GM23248 (cell line): Measurements from ENCODE around the gene ADCY1.

Experiments
- EZH2 ChIP-seq: fragments of 200-600 bp; sonication (generic); IDR thresholded peaks from 2 replicates; pipeline ENCODE4 v1.6.1; 2018; ENCODE audit warnings: antibody characterized with exemption, mild to moderate bottlenecking; ENCODE audit not compliant: insufficient read depth, poor library complexity, severe bottlenecking
- EZH2phosphoT487 ChIP-seq: fragments of 200-600 bp; sonication (generic); IDR thresholded peaks from 2 replicates; pipeline ENCODE4 v1.6.1; 2018; ENCODE audit warnings: antibody characterized with exemption, moderate library complexity, mild to moderate bottlenecking, low read depth; ENCODE audit not compliant: insufficient read depth

DNA sequence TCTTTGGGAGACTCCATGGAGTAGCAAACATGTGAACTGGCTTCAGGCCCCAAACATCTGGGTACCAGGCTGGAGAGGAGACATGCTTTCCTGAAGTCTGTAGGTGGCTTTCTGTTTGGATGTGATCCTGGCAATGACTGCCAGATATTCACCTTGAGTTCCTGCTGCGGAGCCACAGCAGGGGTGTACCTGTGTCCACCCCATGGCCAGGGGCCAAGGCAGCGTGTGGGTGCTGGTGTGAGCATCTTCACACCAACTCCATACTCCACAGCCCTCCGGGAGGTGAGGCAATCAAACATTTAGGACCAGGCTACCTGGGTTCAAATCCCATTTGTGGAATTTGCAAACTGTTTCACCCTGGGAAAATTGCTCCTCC is 113.0 kb downstream of the ADCY1 start:
- TF ChIP-seq EZH2 (no peak), EZH2phosphoT487 (no peak)
